Inflammatory macrophage treated with lipopolysaccharide for 1 hour (primary cell): ENCODE data around the gene IQGAP3.

Source experiments
- DNase-seq, 2 donors: peaks; one replicate each; pipeline ENCODE4 v3.0.0-alpha.2; 2020 to 2022

The IQGAP3 gene

DNA sequence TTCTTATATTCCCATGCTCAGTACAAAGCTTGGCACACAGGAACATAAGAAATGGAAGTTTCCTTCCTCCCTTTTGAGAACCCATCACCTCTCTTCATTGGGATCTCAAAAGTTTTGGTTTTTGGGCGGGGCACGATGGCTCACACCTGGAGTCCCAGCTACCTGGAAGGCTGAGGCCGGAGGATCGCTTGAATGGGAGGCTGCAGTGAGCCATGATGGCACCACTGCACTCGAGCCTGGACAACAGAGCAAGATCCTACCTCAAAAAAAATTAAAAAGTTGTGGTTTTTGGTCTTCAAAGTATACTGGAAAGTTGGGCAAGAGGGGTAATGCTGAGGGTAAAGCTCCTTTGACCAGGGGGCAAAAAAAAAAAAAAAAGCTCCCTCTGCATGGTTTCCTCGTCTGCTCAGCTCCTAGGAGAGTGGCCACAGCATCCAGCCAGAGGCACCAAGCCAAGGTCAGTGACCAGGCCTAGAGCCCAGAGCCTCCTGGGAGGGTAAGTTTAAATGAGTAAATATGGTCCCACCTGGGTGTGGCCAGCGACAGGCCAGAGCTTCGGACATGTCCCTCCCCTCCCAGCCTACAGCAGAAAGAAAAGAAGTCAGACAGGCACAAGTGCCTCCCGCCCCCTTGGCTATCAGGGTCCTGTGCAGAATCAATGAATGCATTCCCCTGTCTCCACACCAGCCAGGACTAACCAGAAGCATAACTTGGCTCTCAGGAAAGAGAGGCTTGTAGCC lies 76.8 kb downstream of the IQGAP3 start:
- DNase-seq = no peak

DNA sequence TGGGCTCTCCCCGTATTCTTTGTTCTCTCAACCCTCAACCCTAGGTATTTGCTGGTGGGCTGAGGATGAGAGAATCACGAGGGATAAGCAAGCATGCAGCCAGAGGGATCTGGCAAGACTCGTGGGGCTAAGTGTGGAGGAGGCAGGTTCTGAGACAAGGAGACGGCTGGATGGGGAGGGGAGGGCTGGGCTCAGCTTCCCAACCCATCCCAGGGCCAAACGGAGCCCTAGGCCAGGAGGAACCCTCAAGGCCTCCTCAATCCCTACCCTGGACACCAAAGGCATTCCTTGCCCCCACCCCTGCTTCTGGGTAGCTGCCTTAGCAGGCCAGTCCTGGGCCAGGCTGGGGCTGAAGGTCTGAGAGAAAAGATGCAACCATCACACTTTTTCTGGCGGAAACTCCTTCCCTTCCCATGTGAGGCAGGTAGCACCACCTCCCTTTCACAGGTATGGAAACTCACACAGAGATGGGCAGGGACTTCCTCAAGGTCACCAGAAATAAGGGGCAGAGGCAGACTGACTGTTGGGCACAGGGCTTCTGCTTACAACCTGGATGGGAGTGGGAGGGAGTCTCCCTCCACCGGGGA lies 78.0 kb downstream of the IQGAP3 start:
- no peak for DNase-seq

DNA sequence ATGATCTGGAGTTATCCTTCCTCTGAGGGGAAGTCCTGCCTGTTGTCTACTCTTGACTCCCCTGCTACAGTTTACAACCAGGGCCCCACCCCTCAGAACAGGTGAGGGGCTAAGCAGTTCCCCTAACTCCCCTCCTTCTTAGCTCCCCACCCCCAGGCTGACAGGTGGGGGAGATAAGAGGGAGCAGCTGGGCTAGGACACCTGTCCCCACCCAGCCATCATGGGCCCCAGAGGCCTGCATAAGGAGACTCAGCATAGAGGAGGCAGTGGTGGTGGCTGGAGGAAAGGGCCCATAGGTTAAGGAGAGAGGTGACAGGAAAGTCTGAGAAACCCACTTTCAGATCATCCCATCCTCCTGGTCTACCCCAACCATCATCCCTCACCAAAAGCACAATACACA lies 78.6 kb downstream of the IQGAP3 start:
- DNase-seq = no peak

- no peak for DNase-seq
These were observed 79.2 kb downstream of the IQGAP3 start for GRCh38 chr1:156493154-156493631.

- DNase-seq = peak; percentile 62 to 85
These were observed 79.7 kb downstream of the IQGAP3 start for GRCh38 chr1:156492591-156493080.

GRCh38 chr1:156492013-156492590 lies 80.3 kb downstream of the IQGAP3 start:
- no peak for DNase-seq

DNA sequence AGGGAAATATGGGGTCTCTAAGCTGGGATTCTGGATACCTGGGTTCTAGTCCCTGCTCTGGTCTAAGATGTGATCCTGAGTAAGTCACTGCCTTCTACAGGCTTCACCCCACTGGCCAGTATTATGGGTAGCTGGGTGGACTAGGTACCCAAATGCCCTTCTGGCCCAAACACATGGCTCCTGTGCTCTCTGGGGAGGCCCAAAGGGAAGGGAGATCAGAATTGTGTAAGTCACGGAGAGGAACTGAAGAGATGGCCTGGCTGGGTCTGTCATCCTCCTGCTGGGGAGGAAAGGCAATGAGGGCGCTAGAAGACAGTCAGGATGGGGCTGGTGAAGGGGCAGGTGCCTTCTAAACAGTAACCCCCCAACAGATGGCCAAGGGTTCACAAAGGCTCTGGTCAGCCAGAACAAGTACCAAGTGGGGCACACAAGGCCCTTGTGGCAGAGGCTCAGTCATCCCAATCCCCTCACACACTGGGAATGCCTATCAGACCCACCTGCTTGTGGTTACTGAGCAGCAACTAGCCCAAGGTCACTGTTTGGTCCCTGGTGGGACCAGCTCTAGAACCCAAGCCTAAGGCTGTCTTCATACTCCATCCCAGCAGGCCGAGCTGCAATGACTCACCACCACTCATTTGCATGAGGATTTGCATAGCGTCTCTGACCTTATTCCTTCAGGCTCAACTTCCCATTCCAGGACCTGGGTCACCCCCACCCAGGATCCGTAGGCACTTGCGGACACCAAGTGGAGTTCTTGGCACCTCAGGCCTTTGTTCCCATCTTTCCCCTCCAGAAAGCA lies 81.0 kb downstream of the IQGAP3 start:
- peak; percentile 72 to 83 for DNase-seq

DNA sequence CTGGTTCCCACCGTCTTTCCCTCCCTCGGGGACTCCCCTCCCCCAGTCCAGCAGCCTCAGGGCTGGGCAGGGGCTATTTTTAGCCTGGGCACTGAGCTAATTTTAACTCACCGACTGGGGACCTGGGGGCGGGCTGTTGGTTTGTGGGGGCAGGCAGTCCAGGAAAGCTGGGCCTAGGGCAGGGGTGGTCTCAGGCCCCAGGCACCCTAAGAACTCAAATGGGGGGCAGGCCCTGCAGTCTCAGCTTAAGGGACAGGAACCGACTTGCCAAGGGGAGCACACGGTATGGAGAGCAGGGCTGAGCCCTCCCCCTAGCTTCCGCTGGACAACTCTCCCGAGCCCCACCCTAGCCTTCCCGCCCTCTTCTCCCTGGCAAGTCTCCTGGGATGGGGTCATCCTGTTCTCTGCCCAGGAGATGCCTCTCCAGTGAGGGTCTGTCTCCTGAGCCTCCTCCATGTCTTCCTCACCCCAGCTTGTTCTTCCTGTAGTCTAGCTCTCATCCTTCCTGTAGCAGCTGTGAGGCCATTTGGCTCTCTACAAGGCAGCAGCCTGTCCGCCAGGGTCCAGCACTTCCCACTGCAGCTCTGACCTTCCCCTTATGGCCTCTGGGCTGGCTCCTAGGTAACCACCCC lies 81.8 kb downstream of the IQGAP3 start:
- peak in 1 of 2 donors; percentile 36 for DNase-seq

DNA sequence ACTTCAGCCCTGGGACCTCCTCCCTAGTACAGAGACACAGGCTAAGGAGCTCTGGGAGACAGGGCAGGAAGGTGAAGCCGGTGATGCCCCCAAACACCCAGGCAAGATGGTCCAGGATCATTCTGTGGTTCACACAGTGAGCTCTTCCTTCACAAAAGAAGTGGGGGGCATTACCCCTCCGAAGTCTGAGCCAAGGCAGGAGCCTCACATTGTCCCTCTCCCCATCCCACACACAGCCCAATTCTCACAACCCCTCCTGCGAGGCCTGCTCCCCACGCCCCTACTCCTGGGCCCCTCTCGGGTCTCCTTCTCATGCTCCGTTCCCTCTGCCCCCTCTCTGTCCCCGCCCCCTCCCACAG lies 82.5 kb downstream of the IQGAP3 start:
- DNase-seq = no peak

GRCh38 chr1:156489166-156489934 lies 83.0 kb downstream of the IQGAP3 start:
- DNase-seq = peak in 1 of 2 donors; percentile 22

- no peak for DNase-seq
These were observed 83.7 kb downstream of the IQGAP3 start for GRCh38 chr1:156488566-156489165.

GRCh38 chr1:156487862-156488261 lies 84.5 kb downstream of the IQGAP3 start:
- DNase-seq = peak; percentile 45 to 86

GRCh38 chr1:156486421-156487344 lies 85.7 kb downstream of the IQGAP3 start:
- DNase-seq = no peak

DNA sequence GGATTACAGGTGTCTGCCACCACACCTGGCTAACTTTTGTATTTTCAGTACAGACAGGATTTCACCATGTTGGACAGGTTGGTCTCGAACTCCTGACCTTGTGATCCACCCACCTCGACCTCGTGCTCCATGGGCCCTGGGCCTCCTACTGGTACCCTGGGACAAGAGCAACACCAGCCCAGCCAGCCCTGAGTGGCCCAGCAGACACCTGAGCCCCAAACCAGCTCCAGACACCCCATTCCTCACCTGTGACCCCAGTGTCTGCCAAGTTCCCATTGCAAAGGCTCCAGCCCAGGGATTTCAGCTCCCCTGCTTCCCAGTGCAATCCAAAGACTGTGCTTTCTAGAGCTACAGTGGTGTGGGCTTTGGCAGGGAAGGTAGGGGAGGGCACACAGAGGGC lies 86.4 kb downstream of the IQGAP3 start:
- no peak for DNase-seq

DNA sequence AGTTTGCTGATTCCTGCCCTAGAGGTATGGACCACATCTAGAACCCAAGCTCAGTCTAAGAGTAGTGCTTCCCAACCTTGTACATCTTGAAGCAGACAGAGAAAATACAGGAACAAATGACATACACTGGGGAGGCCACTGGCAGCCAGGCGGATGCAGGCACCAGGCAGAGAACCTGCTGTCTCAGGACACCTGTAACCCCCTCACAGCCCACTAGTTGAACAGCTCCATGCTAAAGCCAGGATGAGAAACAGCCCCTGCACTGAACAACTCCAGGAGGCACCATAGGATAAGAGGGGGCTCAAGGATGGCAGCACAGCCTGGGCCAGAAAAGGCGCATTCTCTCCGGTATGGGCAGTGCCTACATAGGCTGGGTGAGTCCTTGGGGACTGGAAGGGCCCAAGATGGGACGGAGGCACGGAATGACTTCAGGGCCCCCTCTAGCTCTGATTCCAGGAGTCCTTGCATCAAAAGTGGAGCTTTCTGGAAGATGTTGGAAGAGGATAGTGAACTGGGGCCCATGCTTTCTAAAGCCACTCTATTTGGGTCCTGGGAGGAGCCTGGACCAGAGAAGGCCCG lies 87.8 kb downstream of the IQGAP3 start:
- DNase-seq = no peak

DNA sequence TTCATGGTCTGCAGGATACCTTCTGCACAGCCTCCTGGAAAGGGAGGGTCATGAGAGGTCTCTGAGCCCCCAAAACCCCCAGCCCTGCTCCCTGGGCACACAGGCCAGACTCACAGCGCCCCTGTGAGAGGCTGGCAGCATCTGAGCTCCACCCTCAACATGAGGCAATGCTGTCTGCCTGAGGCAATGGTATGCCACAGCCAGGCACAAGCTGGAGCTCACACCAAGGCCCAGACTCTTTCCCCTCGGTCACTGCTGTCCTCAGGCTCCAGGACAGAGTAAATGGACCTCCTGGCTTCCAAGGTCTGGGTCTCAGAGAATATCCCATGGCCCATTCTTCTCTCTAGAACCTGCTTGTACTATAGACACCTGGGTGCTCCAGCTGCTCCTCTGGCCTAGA lies 89.0 kb downstream of the IQGAP3 start:
- DNase-seq = no peak

DNA sequence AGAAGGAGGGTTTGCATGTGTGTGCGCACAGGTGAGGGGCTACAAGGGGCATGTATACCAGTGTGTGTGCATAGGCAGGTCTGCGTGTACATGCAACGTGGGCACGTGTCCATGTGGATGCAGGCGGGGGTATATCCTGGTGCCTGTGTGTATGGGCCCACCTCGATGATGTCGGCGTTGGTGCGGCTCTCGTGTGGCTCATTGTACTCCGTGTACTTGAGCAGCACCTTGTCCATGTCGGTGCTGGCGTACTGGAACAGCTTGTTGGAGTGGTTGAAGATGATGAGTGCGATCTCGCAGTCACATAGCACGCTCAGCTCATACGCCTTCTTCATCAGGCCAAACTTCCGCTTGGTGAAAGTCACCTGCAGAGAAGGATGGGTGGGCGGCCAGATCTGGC lies 90.1 kb downstream of the IQGAP3 start:
- no peak for DNase-seq

DNA sequence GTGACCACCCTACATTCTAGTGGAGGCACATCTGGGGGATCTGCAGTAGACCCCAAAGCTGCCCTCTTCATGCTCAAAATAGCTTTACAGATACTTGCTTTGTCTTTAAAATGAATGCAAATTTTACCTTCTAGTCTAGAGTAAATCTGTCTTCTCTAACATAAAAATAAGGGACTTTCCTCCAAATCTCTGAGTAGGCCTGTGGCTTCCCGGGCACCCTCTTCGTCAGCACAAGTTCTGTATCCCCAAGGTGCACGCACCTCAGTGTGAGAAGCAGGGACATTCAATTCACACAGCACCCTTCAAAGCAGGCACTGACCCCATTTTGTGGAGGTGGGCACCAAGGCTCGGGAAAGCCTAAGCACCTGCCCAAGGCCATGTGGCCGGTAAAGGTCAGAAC lies 90.8 kb downstream of the IQGAP3 start:
- no peak for DNase-seq

GRCh38 chr1:156480411-156481192 lies 91.8 kb downstream of the IQGAP3 start:
- peak in 1 of 2 donors; percentile 76 for DNase-seq
